KBM-7 (cell line): ENCODE results near the gene MAP3K19.

ENCODE experiments used
- DNase-seq: peaks from one replicate; pipeline ENCODE4 v3.0.0-alpha.2; 2015
- in situ Hi-C: fragments of 300-500 bp; cut with MboI; formaldehyde crosslinking; loops from 2 replicates; pipeline ENCODE4 v1.14.3; 2020; ENCODE audit warnings: low sequenced_read_pairs, low pct_unique_long_range_greater_than_20kb, mixed read lengths

The MAP3K19 gene

DNA sequence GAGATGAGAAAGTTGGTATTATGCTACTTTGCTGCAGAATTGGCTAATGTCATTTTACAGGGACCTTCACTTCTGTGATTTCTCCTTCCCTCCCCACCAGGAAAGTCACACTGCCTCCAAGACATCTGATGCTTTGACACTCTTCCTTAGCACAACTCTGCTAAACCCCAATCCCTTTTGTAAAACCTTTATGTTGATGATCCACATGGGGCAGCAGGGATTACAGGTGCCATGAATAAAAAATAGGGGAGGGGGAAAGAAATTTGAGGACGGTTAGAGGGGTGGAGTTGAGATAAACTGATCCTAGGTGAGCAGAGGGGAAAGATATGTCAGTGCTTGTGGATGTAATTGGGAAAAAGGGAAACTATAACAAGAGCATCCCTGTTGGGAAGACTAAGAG is 102.3 kb downstream of the MAP3K19 start:
- no peak for DNase-seq
- in situ Hi-C loops, result no loop called here

DNA sequence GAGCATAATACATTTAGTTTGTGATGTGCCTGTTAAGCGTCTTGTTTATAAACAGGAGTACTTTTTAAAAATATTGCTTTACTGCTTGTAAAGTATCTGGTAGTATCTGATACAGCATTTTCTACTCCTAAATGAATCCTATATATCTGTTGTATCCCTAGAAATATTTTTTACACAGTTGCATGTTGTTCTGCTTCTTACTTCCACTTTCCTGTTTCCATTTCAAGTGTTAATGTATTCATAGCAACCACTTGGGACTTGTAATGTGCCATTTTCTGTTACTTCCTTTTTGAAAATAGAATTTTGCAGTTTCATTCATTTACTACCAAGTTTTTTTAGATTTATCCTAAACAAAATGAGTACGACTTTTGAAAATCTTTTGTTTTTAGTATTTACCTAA is 103.7 kb downstream of the MAP3K19 start:
- in situ Hi-C loops, result no loop called here
- DNase-seq, result peak; percentile 54

GRCh38 chr2:134936691-134937090 is 110.6 kb downstream of the MAP3K19 start:
- in situ Hi-C loops, result no loop called here
- DNase-seq, result no peak

DNA sequence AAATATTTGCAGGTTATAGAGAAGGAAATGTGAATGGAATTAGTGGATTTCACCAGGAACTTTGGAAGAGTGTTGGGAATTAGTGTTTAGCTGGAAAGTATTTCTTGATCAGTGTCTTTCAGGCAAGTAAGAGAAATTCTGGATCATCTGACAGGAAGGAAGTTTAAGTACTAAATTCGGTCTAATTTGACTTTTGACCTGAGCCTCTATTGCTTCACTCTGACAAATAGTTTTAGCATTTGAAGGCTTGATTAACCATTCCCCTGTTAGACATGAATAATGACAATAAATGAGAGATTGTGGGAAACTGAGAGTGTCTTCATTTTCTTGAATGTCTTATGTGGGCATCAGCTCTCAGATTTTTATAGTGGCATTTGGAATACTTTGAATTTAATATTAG is 112.6 kb downstream of the MAP3K19 start:
- DNase-seq, result no peak
- in situ Hi-C loops, result no loop called here

- in situ Hi-C loops, result no loop called here
Observed at GRCh38 chr2:134934150-134934549, 113.1 kb downstream of the MAP3K19 start.

DNA sequence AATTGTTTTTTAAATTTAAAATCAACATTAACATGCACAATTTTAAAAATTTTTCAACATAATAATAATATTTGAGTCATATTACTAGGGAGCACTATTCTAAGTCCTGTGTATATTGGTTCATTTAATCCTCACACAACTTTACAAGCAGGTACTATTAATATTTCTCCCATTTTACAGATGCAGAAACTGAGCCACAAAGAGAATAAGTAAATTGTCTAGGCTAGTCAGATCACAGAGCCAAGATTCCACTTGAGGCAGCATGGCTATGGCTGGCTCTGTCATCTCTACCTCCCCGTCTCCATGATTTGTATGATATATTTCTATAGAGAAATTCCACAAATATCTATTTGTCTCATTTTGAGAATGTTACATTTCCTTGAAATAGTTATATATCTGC is 113.5 kb downstream of the MAP3K19 start:
- in situ Hi-C loops, result no loop called here
- DNase-seq, result no peak

More at GRCh38 chr2:134934150-134934549, 113.1 kb downstream of the MAP3K19 start:
- no peak for DNase-seq

DNA sequence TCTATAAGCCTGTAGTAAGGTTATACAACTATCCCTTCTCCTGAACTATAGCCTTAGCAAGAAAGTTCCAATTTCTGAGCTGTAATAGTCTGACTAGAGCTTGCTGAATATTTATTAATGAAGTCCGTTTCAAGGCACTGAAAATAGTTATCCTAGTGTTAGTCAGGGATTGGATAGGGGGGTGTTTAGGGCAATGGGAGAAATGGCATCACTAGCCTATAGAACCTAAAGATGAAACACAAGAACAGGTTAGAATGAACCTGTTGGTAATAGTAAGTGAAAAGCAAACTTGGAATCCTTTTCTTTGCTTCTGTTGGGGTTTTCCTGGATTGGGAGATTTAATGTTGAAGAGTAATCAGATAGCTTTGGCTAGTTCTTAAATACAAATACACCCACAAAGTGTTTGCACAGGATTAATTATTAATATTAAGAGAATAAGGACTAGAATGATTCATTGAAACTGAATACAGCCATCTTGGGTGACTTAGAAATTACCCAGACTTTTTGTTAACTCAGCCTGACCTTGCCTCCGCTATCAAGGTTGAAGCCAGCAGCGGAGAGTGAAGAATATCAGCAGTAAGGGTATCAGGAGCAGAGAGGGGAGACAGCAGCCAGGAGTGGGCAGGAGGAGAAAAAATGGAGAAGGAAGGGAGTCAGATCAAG is 114.3 kb downstream of the MAP3K19 start:
- in situ Hi-C loops, result no loop called here
- no peak for DNase-seq

DNA sequence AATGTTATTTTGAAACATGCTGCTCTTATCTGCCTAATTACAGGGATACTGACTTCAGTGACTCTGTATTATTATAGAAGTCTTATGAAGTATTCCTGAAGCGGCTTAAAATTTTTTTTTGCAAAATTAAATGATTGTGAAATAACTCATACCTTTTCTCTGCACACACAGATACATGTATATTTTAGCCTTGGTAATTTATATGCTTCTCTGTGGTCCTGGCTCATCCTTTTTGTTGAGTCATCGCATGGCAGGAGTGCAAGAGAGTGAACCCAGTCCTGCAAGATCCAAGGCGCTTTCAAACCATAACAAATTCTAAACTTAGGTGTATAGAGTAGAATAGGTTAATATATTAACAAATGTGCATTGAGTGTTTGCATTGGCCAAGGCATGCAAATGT is 120.1 kb downstream of the MAP3K19 start:
- DNase-seq, result no peak
- in situ Hi-C loops, result no loop called here

DNA sequence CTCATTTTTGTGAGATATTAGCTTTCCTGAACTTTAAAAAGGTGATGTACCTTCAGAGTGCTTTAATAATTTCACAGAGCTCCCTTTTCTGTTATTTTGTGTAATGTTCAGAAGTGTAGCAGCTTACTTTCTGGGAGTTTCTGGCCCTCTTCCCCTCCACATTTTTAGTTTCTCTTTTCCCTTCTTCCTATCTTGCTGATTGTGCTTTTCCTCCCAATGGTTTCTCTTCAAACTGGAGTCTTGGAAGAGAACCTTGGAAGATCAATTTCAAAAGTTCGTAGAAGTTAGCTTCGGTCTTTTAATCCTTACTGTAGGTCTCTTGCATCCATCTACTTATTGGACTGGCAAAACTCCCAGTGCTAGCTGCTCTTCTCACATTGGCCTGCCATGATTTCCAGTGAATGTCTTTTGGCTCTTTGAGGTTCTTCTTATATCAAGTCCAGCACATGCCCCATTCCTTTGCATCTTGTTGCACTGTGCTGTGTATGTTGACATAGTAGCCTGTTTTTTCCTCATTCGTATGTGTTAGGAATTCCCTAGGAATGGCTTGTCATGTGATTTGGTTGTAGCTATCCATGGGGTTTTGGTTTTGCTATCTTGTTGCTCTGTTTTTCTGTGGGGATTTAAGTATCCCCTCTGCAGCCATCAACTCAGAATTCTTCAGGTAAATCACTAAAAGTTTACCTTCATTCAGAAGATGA is 120.9 kb downstream of the MAP3K19 start:
- DNase-seq, result no peak
- in situ Hi-C loops, result no loop called here

GRCh38 chr2:134924912-134925311 is 122.3 kb downstream of the MAP3K19 start:
- in situ Hi-C loops, result no loop called here
- no peak for DNase-seq

GRCh38 chr2:134919341-134920210 is 127.7 kb downstream of the MAP3K19 start:
- in situ Hi-C loops, result no loop called here
- DNase-seq, result peak; percentile 54

GRCh38 chr2:134918526-134919340 is 128.5 kb downstream of the MAP3K19 start, which contains the start of gene CCNT2:
Gene CCNT2, plus strand, starts transcription at chr2:134918822. Its CDS starts 33 bp downstream, at chr2:134918855.
- in situ Hi-C loops, result no loop called here

DNA sequence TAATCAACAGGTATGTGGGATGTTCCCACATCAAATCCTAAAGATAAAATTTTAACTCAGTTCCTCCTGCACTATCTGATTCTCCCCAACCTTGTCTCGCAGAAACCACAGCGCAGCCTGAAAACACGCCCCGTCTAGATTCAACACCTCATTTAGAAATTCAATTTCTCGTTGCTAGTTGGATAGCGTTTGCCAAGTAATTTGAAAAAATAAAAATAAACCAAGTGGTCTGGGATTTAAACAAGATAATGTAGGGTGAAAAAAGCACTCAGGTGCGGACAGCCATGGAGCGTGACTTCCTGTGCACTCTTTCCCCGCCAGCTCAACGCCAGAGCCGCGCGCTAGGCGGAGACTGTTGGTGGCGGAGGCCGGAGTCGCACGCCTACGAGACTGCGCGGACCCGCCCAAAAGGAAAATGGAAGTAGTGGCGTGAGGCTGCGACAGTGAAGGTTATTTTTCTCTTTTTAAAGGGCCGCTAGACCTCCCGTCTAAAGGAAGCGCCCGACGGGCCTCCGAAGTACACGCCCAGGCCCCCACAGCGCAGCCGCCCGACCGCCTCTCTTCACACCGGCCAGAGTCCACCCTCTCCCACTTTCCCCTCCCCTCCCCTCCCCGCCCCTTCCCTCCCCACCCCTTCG is 129.2 kb downstream of the MAP3K19 start:
- in situ Hi-C loops, result no loop called here
- DNase-seq, result peak; percentile 95

More at GRCh38 chr2:134918526-134919340, 128.5 kb downstream of the MAP3K19 start, which contains the start of gene CCNT2:
- peak; percentile 99 for DNase-seq

DNA sequence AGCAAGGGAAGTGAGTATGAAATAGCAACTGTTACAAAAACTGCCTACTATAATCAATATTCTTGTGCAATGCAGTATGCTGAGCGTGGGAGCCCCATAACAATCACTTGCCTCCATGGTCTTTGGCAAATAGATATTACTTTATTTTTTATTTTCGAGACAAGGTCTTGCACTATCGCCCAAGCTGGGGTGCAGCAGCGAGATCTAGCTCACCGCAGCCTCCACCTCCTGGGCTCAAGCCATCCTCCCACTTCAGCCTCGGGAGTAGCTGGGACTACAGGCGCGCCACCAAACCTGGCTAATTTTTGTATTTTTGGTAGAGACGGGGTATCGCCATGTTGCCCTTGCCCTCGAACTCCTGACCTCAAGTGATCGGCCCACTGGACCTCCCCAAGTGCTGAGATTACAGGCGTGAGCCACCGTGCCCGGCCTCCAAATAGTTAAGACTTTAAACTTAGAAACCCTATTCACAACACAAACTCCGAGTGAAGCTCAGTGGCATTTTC is 129.8 kb downstream of the MAP3K19 start:
- in situ Hi-C loops, result no loop called here
- DNase-seq, result no peak
